Hematopoietic multipotent progenitor cell treated with erythropoietin and hydrocortisone succinate and interleukin-3 and kit ligand, for 6 days (in vitro differentiated cells): ENCODE measurements around the gene PLA2G4A.

Experiments
- DNase-seq: peaks from one replicate; pipeline ENCODE4 v3.0.0-alpha.2; 2015

The PLA2G4A gene

DNA sequence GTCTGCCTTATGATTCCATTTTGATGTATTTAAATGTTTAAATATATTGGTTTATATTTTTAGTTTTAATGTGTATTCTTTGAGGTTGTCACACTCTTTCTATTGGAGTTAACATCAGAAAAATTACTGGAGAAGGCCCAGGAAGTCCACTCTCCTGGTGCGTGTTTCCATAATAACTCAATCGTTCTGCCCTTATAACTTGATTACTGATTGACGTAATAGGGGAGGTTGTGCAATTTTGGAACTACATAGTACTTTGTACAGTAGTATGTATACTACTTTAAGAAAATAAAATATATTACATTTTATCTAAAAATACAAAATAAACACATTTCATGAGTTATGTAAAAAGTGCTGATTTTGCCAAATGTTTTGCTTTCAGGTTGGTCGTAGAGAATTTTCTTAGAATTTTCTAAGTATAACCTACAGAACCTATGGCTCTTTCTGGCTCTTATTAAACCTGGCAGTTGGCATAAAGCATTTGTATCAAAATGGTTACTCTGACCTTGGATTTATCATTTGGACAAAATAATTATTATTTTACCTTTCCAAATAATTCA is 5.7 kb downstream of the PLA2G4A start:
- DNase-seq, result no peak

DNA sequence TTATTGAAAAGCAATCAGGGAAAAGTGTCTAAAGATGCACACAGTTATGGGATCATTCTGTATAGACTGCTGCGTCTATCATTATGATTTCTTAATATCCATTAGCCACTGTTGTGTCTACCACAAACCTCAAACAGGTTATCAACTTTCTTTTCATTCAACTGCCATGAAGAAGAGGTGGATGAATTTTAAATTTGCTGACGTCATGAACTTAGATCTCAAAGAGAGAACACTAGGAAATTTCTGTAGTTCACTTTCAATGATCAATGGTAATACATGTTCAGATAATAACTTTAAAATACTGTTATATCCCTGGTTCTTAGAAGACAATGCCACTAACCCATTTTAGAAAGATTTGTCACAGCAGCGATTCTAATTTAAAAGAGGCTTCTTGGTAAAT is 6.7 kb downstream of the PLA2G4A start:
- DNase-seq, result no peak

DNA sequence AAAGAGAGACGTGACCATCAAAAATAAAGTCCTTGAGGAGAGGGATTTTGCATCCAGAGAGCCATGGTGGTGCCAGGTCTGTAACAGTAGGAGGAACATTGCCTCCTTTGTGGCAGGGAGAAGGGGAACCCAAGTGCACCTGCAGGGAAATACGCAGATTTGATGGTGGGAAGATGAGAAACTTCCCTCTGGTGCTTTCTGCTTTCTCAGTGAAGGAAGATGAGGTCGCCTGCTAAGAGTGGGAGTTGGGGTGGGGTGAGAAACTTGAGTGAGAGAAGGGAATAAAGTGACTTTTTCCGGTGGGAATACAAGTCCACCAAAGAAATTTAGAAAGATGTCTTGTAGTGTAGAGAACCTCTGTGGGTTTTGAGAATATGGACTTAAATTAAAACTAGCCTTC is 9.1 kb downstream of the PLA2G4A start:
- DNase-seq, result no peak

DNA sequence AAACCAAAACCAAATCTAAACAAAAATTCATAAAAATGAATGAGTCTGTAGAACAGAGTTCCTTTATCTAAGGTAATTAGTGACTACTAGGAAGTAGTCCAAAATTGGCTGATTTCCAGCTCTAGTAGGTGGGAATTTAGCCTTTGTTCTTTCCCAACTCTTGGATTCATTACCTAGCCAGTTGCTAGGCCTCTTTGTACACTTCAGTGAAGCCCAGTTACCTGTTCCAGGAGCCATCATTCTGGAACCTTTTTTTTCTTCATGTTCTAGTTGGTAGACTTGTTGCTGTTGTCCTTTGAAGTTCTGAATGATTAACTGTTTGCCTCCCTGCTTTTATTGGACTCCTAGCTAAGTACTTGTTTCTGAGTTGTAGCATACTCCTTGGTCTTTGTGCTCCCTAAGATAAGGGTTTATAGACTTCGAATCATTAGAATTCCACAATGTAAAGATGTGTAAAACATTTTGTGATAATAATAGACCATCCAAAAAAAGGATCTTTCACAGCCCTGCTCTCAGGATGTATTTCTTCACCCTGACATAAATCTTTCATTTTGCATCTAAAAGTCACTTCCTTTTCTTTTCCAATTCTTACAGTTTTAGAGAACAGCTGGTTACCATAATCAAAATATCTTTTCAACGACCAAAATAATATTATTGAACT is 9.8 kb downstream of the PLA2G4A start:
- peak; percentile 19 for DNase-seq

DNA sequence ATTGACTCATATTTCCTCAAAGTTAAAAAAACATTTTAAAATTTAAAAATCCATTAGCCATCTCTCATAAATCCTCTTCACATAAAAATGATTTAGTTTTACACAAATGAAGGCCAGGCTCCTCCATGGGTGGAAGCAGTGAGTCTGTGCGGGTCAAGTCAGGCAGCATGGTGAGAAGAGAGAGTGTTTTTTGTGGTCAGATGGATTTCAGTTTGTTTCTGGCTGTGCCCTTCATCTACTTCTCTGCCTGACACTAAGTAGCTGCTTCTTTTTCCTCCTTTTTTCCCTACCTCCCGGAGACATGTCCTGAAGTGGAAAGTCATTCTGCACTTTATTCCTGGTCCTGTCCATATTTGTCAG is 10.3 kb downstream of the PLA2G4A start:
- peak; percentile 41 for DNase-seq

DNA sequence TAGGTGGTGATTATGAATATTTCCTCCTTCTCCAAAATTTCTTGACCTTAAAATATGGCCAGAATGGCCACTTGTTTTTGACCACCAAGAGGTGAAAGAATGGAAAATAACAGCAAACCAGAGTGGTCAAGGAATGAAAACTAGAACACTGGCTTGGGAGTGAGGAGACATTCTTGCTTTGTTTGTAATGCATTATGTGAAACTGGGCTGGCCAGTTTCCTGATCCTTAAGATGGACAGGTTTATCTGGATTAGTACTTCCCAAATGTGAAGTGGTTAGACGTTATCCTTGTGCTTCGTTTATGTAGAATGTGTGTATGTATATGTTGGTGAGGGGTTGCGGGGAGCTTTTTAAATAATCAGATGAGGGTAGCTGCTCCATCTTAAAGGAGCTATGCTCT is 12.8 kb downstream of the PLA2G4A start:
- no peak for DNase-seq

DNA sequence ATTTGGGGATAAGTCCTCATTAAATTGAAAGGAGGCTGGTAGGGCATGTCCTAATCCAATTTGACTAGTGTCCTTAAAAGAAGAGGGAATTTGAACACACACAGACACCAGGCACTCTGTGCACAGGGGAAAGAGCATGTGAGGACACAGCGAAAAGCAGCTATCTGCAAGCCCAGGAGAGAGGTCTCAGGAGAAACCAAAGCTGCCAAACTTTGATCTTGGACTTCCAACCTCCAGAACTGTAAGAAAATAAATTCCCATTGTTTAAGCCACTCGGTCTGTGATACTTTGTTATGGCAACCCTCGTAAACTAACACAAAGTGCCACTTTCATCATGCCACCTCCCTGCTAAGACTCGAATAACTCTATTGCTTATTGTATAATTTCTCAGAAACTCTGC is 13.8 kb downstream of the PLA2G4A start:
- DNase-seq, result no peak

DNA sequence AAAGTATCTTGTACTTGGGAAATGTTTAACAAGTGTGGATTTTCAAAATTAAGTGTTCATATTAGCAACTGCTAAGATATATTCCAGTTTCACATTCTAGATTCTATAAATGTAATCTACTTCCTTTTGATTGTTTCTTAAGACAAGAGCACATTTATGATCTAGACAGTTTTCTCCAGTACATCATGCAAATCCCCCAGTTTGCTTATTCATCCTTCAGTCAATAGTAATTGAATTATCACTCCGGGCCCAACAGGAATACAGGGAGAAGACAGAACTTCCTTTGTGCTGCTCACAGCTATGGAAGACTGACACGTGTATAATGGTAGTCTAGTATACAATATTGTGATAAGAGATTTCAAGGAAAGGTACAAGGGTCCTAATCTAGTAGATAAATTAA is 14.5 kb downstream of the PLA2G4A start:
- DNase-seq, result no peak

DNA sequence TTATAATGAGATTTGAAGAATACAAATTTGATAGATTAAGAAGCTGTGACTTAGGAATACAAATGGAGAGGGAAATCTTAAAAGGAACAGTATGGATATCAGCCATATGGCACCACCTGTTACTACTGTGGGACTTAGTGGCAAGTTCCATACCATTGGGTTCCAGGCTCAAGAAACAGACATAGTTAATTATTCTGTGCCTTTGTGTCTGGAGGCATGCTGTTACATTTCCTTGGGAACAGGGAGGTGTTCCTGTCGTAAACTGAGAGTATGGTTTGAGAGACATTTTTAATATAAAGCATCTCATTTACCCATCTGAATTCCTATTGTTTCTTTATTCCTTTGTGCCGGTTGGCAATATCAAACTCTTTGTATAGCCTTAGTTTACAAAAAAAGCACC is 15.2 kb downstream of the PLA2G4A start:
- no peak for DNase-seq

DNA sequence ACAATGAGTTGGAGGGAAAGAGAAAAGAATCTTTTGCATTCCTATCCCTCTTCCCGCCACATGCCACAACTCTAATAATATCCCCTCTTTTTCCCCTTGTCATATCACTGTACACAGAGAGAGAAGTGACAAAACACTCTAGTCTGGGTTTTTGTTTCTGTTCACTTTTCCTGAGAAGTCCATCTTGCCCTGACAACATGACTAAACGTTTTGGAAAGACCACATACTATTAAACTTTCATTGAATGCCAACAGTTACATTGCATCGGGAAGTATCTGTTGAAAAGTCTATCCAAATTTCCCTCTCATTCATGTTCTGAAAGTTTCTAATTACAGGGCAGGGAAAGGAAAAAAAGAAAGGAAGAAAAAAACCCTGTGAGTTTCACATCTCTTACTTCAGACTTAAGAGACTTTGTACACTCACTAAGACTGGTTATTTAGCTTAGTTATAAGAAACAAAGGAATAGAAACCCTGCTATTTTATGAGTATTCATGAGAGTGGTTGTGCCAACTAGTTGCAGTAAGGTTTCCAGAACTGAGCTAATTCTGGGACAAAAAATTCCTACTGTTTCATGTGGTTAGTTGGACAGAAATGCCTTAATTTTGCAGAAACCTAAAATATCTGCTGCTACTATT is 16.9 kb downstream of the PLA2G4A start:
- DNase-seq, result no peak

DNA sequence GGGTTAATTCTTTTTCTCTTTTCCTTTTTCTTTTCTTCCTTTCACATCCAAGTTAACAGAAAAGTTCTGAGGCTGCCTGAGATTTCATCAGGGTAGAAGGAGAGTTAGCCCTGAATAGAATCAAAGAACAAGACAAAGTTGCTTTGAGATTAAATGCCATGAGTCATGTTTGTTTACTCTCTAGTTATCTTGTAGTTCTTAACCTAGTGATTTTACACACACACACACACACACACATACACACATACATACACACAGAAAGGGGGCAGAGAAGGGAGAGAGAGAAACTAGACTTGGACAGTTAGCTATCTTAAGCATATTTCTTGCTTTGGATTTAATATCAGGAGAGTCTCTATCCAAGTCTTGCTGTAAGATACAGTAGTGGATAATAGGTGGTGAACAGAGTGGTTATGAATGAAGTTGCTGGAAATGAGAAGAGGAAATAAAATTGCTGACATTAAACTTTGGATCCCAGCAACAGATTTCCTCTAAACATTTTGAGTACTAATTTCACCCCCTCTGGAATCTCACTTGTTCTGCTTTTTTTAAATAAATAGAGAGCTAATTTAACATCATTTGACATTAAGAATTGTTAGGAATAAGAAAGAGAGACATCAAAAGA is 19.9 kb downstream of the PLA2G4A start:
- DNase-seq, result no peak

DNA sequence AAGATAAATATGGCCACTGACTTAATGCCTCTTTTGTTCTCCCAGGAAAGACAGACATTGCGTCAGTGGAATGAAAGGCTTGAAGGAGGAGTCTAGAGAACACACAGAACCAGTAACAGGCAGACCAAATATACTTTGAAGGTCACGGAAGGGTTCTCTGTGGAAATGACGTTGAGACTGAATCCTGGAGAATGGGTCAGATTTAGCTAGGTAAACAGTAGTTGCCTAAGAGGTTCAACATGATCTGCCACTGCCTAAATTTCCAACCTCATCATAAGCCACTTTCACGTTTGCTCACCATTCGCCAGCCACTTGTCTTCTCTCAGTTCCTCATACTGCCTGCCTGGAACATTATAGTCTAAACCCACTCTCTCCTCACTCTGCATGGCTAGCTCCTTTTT is 20.5 kb downstream of the PLA2G4A start:
- no peak for DNase-seq

DNA sequence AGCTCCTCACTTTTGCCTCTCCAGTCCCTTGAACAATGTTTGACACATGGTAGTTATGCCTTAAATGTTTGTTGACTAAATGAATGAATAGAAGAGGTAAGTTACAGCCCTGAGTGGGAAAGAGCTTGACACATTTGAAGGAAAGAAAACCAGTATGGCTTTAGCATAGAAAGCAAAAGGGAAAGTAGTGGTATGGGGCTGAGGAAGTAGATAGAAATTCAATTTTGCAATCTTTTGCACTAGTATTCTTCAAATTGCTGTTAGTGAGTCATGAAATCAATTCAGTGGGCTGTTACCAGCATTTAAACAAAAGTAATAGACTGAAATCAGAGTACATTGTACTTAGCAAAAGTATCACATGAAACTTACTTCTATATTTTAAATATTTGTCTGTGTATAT is 21.1 kb downstream of the PLA2G4A start:
- DNase-seq, result no peak

DNA sequence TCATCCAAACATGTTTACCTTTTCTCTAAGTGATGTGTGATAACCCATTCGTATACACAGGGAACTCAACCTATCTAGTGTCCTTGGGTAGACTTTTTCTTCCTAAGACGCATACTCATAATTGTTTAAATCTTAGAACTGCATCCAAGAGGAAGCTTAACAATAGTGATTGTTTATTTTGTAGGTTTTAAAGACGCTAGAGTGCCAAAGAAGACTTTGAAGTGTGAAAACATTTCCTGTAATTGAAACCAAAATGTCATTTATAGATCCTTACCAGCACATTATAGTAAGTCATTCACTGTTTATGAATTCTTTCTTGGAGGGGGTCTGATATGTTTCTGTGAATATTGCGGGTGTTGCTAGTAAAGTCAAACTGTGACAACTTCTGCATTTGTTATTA is 25.4 kb downstream of the PLA2G4A start:
- no peak for DNase-seq

DNA sequence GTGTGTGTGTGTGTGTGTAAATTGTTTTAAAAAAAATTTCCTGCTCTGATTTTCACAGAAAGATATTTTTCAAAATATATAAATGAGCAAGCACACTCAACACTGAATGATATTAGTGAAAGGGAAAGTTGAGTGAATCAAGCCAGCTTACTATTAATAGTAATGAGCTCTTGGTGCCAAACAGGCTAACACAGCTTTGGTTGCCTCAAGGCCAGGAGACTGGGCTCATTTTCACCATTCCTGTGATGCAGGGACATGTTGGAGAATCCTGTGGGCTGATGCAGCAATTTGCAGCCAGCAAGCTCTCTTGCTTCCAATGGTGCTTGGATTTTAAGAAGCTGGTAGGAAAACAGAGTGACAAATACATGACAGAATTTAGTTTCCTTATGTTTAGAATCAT is 30.2 kb downstream of the PLA2G4A start:
- DNase-seq, result no peak

DNA sequence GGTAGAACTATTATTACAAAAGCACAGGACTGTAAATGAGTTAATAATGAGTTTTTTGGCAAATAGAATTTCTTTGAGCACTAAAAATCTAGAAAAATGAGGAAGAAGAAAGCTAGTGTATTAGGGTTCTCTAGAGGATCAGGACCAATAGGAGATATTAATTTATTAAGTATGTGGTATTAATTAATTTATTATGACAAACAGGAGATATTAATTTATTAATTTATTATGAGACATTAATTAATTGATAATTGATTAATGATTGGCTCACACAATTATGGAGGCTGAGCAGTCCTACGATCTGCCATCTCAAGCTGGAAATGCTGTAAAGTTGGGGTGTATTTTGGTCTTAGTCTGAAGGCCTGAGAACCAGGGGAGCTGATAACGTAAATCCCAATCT is 31.2 kb downstream of the PLA2G4A start:
- DNase-seq, result no peak

DNA sequence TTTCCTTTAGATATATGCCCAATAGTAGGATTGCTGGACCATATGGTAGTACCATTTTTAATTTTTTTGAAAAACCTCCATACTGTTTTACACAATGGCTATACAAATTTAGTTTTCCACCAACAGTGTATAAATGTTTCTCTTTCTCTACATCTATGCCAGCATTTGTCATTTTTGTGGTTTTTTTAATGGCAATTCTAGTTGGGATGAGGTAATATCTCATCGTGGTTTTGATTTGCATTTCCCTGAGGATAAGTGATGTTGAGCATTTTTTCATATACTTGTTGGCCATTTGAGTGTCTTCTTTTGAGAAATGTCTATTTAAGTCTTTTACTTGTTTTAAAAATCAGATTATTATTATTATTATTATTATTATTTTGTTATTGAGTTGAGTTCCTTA is 35.5 kb downstream of the PLA2G4A start:
- no peak for DNase-seq

DNA sequence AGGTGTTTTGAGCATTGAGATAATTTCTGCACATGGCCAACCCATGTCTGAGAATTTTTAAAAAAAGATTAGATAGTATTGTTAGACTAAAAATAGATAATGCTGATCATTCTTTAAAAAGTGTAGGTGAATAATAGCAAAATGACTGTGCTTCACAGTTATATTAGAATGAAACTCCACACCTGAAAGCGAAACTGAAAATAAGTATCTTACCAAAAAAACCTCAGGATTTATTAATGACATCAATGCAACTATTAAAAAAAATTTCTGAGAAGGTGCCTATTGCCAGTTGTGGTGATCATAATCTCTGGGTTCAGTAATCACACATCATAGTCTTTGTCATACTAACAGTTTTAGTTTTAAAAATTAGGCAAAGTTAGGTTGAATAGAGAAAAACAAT is 36.5 kb downstream of the PLA2G4A start:
- DNase-seq, result no peak

DNA sequence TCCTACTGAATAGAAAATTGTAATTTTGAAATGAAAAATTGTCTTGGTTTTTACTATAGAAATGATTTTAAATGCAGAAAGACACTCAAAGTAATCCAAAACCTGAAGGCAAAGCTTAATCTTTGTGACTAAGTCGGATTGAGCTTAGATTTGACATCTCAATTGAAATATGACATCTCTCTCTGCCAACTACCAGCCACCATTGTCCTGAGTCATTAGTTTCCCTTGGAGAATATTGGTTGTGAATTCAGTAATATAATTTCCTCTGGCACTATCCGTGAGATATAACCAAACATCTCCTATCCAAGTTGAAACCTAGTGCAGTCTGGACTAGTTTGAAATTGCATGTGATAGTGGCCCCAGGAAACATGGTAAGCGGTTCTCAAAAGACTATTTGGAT is 37.1 kb downstream of the PLA2G4A start:
- DNase-seq, result no peak

DNA sequence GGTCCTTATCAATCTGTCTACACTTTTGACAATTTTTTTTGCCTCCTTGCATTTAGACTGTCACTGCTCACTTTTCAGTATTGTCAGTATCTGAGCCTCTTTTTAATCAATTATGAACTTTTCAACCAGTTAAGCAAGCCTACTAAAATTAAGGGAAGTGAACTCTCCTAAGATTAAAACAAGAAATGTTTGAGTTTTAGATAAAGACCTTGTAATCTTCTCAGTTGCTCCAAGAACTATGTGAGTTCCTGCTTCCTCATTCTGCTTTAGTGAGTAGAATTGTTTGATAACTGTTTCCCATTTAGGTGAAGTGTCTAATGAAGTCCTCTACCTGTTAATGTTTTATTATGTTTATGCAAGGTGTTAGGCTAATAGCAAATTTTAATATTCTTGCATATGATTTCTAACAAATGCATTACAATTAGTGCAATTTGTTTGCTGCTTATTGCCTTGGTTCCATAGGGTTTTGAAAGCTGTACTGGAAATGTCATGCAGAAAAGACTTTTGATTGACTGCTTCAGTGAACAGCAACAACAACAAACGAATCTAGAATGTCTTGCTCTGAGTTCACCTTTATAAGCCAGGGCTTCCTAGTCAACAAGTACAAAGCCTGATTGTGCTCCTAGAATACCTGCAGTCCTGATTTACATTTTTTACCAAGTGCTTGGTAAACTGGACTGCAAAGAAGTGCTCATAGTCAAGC is 40.9 kb downstream of the PLA2G4A start:
- DNase-seq, result peak; percentile 46

DNA sequence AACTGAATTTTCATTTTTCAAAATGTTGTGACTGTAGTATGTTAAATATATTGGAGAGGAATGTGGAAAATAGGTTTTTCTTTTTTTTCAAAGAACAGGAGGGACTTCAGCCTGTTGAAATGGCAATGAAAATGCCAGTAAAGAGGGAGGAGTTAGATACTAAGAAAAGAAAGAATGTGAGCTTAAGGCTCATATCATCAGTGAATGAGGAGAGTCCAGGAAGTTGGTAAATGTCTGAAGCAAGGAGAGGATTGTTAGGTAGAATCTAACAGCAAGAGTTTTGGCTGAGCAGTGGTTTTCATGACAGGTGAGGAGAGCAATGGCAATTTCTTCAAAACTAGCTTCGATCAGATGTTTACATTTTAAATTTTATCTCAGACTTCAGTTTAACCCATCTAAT is 43.0 kb downstream of the PLA2G4A start:
- no peak for DNase-seq

DNA sequence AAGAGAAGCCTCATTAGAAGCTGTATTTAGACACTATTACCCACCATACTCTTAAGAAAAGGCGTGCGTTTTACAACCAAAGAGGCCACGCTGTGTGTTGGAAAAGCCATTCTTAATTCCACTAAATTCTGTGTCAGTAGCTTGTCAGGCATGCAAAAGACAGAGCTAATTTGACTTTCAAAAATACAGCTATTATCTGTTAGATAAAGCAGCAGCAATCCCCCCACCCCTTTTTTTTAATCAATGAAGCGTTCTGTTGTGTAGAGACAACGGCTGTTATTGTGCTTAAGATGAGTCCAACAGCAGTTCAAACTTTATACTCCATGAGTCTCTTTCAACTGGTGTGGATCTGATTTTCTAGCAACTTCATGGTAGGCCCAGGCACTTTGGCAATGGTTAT is 43.5 kb downstream of the PLA2G4A start:
- DNase-seq, result no peak

DNA sequence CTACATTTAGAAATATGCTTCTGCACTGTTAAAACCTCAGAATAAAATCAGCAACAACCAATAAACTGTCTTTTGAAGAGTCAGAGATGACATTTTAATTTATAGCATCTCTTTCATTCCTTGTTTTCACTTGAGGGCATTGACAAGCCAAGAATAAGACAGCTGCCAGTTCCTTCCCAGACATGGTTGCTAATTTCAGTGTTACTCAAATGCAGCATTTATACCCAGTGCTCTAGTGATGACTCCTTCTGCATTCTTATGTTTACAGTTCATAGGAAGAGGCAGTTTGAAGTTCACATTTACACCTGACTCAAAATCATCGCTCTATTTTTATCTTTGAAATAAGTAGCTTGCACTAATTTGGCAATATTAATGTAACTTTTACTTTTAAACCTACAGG is 44.9 kb downstream of the PLA2G4A start:
- no peak for DNase-seq
